ENCODE data around the gene FOXL3. TPM values are rescaled to one million over a fixed set of nuclear protein-coding genes. Genes with fewer than 3 reads are reported as not detected.

The FOXL3 gene
- total RNA-seq, result not detected in 2 replicates

DNA sequence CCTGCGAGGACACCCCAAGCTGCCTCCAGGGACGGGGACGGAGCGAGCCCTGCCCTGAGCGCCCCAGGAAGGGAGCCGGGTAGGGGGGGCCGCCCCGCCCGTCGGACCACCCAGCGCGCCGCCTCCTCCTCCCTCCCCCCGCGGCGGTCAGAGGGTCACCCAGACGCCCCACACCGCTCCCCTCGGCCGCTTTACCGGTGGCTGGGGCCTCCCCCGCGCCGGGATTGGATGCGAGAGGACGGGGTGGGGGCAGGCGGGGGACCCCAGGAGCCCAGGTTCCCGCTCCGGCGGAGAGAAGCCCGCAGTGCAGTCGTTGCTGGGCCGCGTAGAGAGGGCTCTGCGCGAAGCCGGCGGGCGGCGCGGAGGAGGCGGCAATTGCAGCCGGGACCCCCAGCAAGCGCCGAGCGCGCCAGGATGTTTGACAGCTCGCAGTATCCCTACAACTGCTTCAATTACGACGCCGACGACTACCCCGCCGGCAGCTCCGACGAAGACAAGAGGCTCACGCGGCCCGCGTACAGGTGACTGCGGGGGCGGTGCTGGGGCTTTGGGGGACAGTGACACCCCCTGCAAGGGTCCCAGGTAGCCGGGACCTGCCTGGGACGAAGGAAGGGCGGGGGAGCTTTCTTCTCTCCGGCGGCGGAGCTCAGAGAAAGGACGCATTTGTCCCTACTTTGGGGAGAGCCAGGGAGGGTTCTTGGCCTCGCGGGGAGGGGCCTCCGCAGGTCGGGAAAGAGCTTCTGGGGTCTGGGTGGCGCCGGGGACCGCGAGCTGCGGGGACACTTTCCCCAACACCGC, at the start of gene FOXL3:
Gene FOXL3, plus strand, starts transcription at position 415 of the 798 bp plus-strand sequence. Its CDS starts 0 bp downstream, at position 415.

Other genes starting within 250 kb of the FOXL3 start
- gene FAM20C, start 97.6 kb upstream of the FOXL3 start, total RNA-seq, result 37.5 and 61.9 TPM in 2 replicates
- 2.8 and 5.0 TPM in 2 replicates for gene PDGFA, start 229.7 kb downstream of the FOXL3 start, total RNA-seq

All from bronchial smooth muscle cell (primary cell).